ENCODE measurements around the gene MFSD11. TPM values are rescaled to one million over a fixed set of nuclear protein-coding genes. Genes with fewer than 3 reads are reported as not detected.

MFSD11 gene
- polyA plus RNA-seq, 1 donor from 2014 or later: 36.1 TPM

- no peaks in the 10 kb centered on the region for H3K36me3 ChIP-seq (ENCODE audit: insufficient read depth, low read length)
- no peaks in the 10 kb centered on the region for H4K20me1 ChIP-seq (ENCODE audit: insufficient read depth)
- no peaks in the 10 kb centered on the region for H3K9me2 ChIP-seq (ENCODE audit: insufficient read depth, low read length)
- H3K27me3 ChIP-seq (ENCODE audit: insufficient read depth, low read depth, low read length): no peaks in the 10 kb centered on the region
- H3K27ac ChIP-seq (ENCODE audit: low read length): no peak overlapping the region
- H3K9ac ChIP-seq (ENCODE audit: low read length): no peak overlapping the region
- no peak overlapping the region for H3K4me3 ChIP-seq (ENCODE audit: low read length)
- TF ChIP-seq TAF1 (IDR thresholded peaks at IDR 0.05; ENCODE audit: low read depth) (no peak), EP300 (conservative IDR thresholded peaks at IDR 0.05; ENCODE audit: poor library complexity, severe bottlenecking) (no peak), SMC3 (conservative IDR thresholded peaks at IDR 0.05; ENCODE audit: poor library complexity) (no peak), RAD21 (conservative IDR thresholded peaks at IDR 0.05) (no peak), MXI1 (conservative IDR thresholded peaks at IDR 0.05; ENCODE audit: poor library complexity, severe bottlenecking) (no peak)
- no peak overlapping the region for H2AFZ ChIP-seq (ENCODE audit: low read depth, low read length)
- no peaks in the 10 kb centered on the region for H3K9me3 ChIP-seq (ENCODE audit: low read length)
- H3K79me2 ChIP-seq (replicated peaks; ENCODE audit: insufficient read depth, low read length): no peaks in the 10 kb centered on the region
- no peaks in the 10 kb centered on the region for H3F3A ChIP-seq (ENCODE audit: insufficient read depth, low read length, poor library complexity, severe bottlenecking)
- H3K4me2 ChIP-seq (ENCODE audit: low read length): no peak overlapping the region
Observed at GRCh38 chr17:76824093-76824492, 86.2 kb downstream of the MFSD11 start.

- Histone ChIP-seq H3K4me2 (ENCODE audit: low read length) (no peak overlapping the region), H3K27me3 (ENCODE audit: insufficient read depth, low read depth, low read length) (no peaks in the 10 kb centered on the region), H3K27ac (ENCODE audit: low read length) (no peak overlapping the region), H3K79me2 (replicated peaks; ENCODE audit: insufficient read depth, low read length) (no peaks in the 10 kb centered on the region), H3K9ac (ENCODE audit: low read length) (no peak overlapping the region), H3K4me3 (ENCODE audit: low read length) (no peak overlapping the region), H3K36me3 (ENCODE audit: insufficient read depth, low read length) (no peaks in the 10 kb centered on the region), H3K9me2 (ENCODE audit: insufficient read depth, low read length) (no peaks in the 10 kb centered on the region), H3F3A (ENCODE audit: insufficient read depth, low read length, poor library complexity, severe bottlenecking) (no peaks in the 10 kb centered on the region), H4K20me1 (ENCODE audit: insufficient read depth) (no peaks in the 10 kb centered on the region), H2AFZ (ENCODE audit: low read depth, low read length) (no peak overlapping the region), H3K9me3 (ENCODE audit: low read length) (no peaks in the 10 kb centered on the region)
- TF ChIP-seq MXI1 (conservative IDR thresholded peaks at IDR 0.05; ENCODE audit: poor library complexity, severe bottlenecking): no peak
Observed at GRCh38 chr17:76826330-76827068, 88.6 kb downstream of the MFSD11 start.

GRCh38 chr17:76827736-76828135 lies 89.8 kb downstream of the MFSD11 start:
- no peaks in the 10 kb centered on the region for H3F3A ChIP-seq (ENCODE audit: insufficient read depth, low read length, poor library complexity, severe bottlenecking)
- no peaks in the 10 kb centered on the region for H4K20me1 ChIP-seq (ENCODE audit: insufficient read depth)

More at GRCh38 chr17:76827736-76828135, 89.8 kb downstream of the MFSD11 start:
- TF ChIP-seq EZH2 (IDR thresholded peaks at IDR 0.05; ENCODE audit: borderline replicate concordance, insufficient read depth, low read length, poor library complexity, severe bottlenecking): no peak
- no peak for TF ChIP-seq POLR2AphosphoS5 (IDR thresholded peaks at IDR 0.05)
- no peak for TF ChIP-seq RAD21 (conservative IDR thresholded peaks at IDR 0.05)
- H3K27me3 ChIP-seq (ENCODE audit: insufficient read depth, low read depth, low read length): no peaks in the 10 kb centered on the region
- no peaks in the 10 kb centered on the region for H3K9me3 ChIP-seq (ENCODE audit: low read length)
- H2AFZ ChIP-seq (ENCODE audit: low read depth, low read length): no peak overlapping the region
- H3K36me3 ChIP-seq (ENCODE audit: insufficient read depth, low read length): no peaks in the 10 kb centered on the region
- no peak overlapping the region for H3K27ac ChIP-seq (ENCODE audit: low read length)
- H3K79me2 ChIP-seq (replicated peaks; ENCODE audit: insufficient read depth, low read length): no peaks in the 10 kb centered on the region
- no peak overlapping the region for H3K4me2 ChIP-seq (ENCODE audit: low read length)
- no peaks in the 10 kb centered on the region for H3K9me2 ChIP-seq (ENCODE audit: insufficient read depth, low read length)
- H3K9ac ChIP-seq (ENCODE audit: low read length): no peak overlapping the region
- no peak overlapping the region for H3K4me3 ChIP-seq (ENCODE audit: low read length)

Small RNAs within 50 kb of the gene (small RNA-seq; reads per million reads assigned to genes)
- gene AC005837.3 (0 reads per million in 3 experiments), gene RF02271 (0 reads per million in 3 experiments), gene RNU6-97P (0 reads per million in 3 experiments), gene RNY4P36 (0 to 0.59 (median 0.03) reads per million in 3 experiments)

Other genes with a start within 250 kb of the MFSD11 start
- gene RHBDF2, start 236.7 kb upstream of the MFSD11 start, polyA plus RNA-seq: not detected in 2 replicates
- gene CYGB, start 200.4 kb upstream of the MFSD11 start, polyA plus RNA-seq: 9.6 and 12.9 TPM in 2 replicates
- gene PRCD, start 198.1 kb upstream of the MFSD11 start, polyA plus RNA-seq: 13.2 and 22.5 TPM in 2 replicates
- gene ST6GALNAC2, start 152.3 kb upstream of the MFSD11 start, polyA plus RNA-seq: not detected in 2 replicates
- gene ST6GALNAC1, start 94.4 kb upstream of the MFSD11 start, polyA plus RNA-seq: not detected in 2 replicates
- 137 and 143 TPM in 2 replicates for gene MXRA7, start 27.2 kb upstream of the MFSD11 start, polyA plus RNA-seq
- 21.7 and 37.6 TPM in 2 replicates for gene JMJD6, start 11.5 kb upstream of the MFSD11 start, polyA plus RNA-seq
- gene METTL23, start 11.3 kb upstream of the MFSD11 start, polyA plus RNA-seq: 53.3 and 59.8 TPM in 2 replicates
- 350 and 355 TPM in 2 replicates for gene SRSF2, start 788 bp upstream of the MFSD11 start, polyA plus RNA-seq
- gene MGAT5B, start 130.3 kb downstream of the MFSD11 start, polyA plus RNA-seq: 8.8 and 17.6 TPM in 2 replicates

Data from neural cell (in vitro differentiated cells).